ENCODE measurements around the gene RIPK3.
"Not testable (repeated sequence)": the region's sequence is repeated elsewhere in the genome, so short reads cannot be mapped to it uniquely, and the experiment has no call there.

Gene RIPK3

GRCh38 chr14:24342889-24343288 lies 3.1 kb upstream of the RIPK3 start:
- no peak for DNase-seq

GRCh38 chr14:24340606-24341005 lies 815 bp upstream of the RIPK3 start:
- no peak for DNase-seq

GRCh38 chr14:24338843-24339242 lies 948 bp downstream of the RIPK3 start:
- no peak for DNase-seq

GRCh38 chr14:24337824-24338175 lies 2.0 kb downstream of the RIPK3 start:
- DNase-seq = no peak

GRCh38 chr14:24337144-24337823 lies 2.5 kb downstream of the RIPK3 start:
- DNase-seq = no peak

- DNase-seq = no peak
Observed at GRCh38 chr14:24335461-24336171, 4.2 kb downstream of the RIPK3 start.

- no peak for DNase-seq
Observed at GRCh38 chr14:24334431-24335291, 5.1 kb downstream of the RIPK3 start, which contains the start of gene ADCY4. TSS of gene ADCY4 (minus strand) at chr14:24335071. CDS start at chr14:24334652, 419 bp downstream.

- no peak for DNase-seq
Observed at GRCh38 chr14:24332268-24332993, 7.4 kb downstream of the RIPK3 start.

- DNase-seq = no peak
Observed at GRCh38 chr14:24331731-24332267, 8.0 kb downstream of the RIPK3 start.

GRCh38 chr14:24330973-24331674 lies 8.7 kb downstream of the RIPK3 start:
- no peak for DNase-seq

- no peak for DNase-seq
Observed at GRCh38 chr14:24329736-24330135, 10.1 kb downstream of the RIPK3 start.

- DNase-seq = no peak
Observed at GRCh38 chr14:24329073-24329663, 10.6 kb downstream of the RIPK3 start.

GRCh38 chr14:24327914-24328313 lies 11.9 kb downstream of the RIPK3 start:
- not testable (repeated sequence) for DNase-seq

- no peak for DNase-seq
Observed at GRCh38 chr14:24327303-24327702, 12.5 kb downstream of the RIPK3 start.

GRCh38 chr14:24325963-24326362 lies 13.8 kb downstream of the RIPK3 start:
- no peak for DNase-seq

- DNase-seq = no peak
Observed at GRCh38 chr14:24325041-24325530, 14.7 kb downstream of the RIPK3 start.

- no peak for DNase-seq
Observed at GRCh38 chr14:24324024-24324423, 15.8 kb downstream of the RIPK3 start.

GRCh38 chr14:24323341-24323740 lies 16.4 kb downstream of the RIPK3 start:
- no peak for DNase-seq

- no peak for DNase-seq
Observed at GRCh38 chr14:24322672-24323071, 17.1 kb downstream of the RIPK3 start.

GRCh38 chr14:24321212-24321975 lies 18.4 kb downstream of the RIPK3 start:
- DNase-seq = no peak
